HT1080 (cell line): Measurements from ENCODE around the gene REPS2. TPM values are rescaled to one million over a fixed set of nuclear protein-coding genes. Genes with fewer than 3 reads are reported as not detected.

ENCODE experiments used
- DNase-seq: peaks from one replicate; pipeline ENCODE4 v3.0.0-alpha.2; 2015; ENCODE audit warnings: low read depth
- total RNA-seq: library from RNA; depleted of rRNA; stranded (reverse); fragments of >200 nt; shearing (Covaris generic); gene quantifications from 2 replicates; pipeline ENCODE4 v1.2.3, GENCODE V29; 2014

The REPS2 gene
- total RNA-seq, 1 experiment from 2014 or later: 2.4 TPM

DNA sequence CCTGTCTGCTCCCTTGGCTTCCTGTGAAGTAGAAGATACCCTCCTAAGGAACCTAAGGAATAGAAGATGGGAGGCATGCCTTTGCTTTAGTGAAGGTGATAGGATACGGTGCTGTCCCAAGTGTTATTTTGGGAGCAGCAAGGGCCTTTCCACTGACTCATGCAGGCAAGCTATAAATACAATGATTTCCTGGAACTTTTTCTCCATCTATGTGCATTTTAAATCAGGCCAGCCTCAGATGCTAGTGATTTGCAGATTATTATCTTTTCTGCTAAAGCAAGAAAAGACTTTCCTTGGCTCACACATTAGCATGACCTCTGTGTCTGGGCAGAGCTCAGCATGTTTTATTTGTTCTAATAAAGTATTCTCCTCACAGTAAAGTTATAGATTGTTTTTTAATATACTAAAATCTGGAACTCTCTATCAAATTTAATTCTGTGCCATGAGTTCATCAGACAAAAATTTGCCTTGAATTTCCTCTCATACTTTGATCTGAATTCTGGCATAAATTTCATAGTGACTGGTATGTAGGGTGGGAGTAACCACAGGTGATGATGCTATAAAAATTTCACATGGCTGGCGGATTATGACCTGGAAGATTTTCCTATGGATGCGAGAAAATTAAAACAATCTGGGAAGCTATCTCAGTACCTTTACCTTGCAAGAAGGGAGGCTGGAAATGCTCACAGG is 131.7 kb downstream of the REPS2 start:
- DNase-seq: peak; percentile 42

DNA sequence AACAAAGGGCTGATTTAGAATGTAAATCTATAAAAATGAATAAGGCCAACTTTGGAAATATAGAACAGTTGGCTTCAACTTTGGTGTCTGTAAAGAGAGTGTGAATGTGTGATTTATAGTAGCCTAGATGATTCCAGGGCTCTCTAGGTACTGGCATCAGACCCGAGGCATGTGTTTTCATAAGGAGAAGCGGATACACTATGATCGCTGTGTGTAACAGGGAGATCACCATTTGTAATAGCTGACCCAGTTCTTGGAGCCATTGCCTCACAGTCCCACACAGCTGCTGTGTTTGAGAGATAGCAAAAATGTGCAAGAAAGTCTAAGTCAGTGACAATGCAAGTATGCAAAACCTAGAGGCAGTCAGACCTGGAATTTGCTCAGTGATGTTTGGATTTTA is 135.1 kb downstream of the REPS2 start:
- DNase-seq: no peak

DNA sequence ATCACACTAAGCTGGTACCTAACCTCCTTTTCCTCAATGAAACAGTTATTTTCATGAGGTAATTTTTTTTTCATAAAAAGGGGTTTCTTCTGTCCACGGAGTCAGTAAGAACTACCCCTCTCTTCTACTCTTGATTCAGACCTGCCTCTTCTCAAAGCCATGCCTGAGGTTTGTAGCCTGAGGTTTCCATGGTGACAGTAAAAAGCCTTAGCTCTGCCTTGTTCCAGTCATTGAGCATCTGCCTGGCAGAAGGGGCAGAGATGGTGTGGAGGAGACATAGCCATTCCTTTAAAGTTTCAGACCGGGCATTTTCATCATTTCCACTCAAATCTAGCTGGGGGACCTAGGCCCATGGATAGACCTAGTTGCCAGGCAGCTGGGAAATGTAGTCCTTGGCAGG is 135.5 kb downstream of the REPS2 start:
- no peak for DNase-seq

DNA sequence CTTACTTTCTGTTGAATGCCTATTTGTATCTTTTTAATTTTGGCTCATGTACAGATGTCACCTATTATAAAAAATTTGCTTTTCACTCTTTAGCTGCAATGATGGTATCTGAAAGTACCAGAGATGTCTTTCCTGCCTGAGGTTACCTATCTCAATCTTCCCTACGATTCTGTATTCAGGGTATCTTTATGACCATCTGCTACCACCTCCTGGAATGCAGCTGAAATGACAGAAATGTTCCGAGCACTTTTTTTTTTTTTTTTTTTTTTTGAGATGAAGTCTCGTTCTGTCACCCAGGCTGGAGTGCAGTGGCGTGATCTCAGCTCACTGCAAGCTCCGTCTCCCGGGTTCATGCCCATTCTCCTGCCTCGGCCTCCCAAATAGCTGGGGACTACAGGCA is 136.4 kb downstream of the REPS2 start:
- peak; percentile 66 for DNase-seq

DNA sequence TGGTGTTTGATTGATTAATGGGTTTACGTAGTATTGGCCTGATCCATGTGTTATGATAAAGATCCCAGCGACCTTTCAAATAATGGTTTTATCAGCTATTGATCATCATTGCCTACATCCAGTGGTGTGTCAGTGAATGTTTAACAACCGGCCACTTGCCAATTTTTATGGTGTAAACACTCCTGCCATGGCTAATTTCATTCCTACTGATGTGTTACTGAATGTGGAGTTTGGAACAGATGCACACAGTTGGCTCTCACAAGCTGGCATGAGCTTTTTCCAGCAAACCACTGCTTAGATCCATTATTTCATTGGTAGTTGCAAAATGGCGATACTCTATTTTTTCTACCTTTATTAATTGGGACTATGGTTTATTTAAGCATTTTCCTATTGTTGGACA is 139.9 kb downstream of the REPS2 start:
- no peak for DNase-seq

DNA sequence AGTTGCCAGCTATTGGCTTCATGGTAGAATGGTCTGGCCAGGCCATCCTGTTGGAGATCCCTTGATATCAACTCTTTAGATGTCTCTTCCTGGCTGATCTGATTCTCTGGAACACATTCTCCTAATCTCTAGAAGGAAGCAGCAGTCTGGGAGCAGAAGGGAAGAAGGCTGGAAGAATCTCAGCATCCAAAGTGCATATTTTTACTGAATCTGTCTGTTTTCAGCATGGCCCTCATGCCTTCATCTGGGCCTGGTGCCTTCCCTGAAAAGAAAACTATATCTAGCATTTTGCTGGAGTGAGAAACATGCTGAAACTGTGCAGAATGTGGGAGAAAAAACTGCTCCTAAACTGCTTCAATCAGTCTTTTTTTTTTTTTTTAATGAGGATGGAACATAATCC is 148.7 kb downstream of the REPS2 start:
- no peak for DNase-seq

DNA sequence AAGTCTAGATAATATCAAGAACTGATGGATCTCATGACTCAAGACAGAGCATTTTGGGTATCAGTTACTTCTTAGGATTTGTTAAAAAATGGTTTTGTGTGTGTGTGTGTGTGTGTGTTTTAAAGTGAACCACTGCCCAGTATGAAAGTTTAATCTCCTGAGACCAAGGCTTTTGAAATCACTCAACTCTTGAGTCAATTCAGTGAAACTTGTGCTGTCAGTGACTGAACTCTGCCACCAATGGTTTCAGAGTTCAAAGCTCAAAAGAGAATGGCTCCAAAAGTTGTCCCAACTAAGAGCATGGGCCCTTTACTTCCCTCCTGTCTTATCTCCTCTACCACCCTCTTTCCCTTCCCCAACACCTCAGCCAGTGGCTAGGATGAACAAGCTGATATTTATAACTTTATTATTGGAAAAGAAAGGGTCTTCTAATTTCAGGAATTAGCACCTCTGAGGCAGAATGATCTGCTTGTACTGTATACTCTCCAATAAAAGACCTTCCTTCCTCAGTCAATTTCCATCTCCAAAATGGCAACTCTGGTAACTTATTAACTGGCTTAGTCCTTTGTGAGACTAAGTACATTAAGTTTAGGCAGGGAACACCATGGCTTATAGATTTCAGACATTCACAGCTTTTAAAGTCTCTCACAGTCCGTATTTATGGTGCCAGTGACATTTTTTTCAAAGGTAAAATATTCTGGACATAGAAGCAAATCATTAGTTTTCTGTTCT is 152.2 kb downstream of the REPS2 start:
- no peak for DNase-seq

DNA sequence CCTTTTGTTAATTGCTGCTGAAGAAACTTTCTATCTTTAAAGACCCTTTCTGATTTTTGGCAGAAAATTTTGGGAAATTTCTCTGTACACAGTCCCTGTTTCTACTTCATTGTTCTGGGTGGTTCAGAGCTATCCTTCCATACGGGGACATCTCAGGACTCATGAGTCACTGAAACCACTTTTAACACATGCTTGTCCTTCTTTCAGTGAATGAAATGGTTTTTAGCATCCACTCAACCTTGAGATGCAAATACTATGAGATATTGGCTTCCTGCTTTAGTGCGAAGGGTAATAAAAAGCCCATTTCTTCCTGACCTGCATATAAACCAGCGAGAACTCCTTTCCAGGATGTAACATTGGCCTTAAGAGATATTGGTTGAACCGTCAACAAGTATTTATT is 158.0 kb downstream of the REPS2 start:
- DNase-seq: no peak

DNA sequence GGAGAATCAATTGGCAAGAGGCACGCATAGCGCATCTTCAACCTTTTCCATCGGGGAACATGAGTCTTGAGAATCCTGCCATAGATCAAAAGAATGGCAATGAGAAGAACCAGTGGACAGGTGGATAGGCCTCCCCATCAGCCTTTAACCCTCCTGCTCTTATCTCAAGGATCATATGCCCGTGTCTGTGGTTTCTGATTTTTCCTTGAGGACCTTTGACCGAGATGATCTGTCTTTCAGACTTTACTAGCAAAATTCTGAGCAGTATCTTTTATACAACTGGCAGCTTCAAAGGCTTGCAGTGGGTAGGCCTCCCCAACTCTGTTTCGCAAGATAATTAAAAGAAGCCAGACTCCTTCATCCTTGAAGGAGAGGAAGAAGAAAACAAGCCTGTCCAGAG is 174.4 kb downstream of the REPS2 start:
- no peak for DNase-seq

DNA sequence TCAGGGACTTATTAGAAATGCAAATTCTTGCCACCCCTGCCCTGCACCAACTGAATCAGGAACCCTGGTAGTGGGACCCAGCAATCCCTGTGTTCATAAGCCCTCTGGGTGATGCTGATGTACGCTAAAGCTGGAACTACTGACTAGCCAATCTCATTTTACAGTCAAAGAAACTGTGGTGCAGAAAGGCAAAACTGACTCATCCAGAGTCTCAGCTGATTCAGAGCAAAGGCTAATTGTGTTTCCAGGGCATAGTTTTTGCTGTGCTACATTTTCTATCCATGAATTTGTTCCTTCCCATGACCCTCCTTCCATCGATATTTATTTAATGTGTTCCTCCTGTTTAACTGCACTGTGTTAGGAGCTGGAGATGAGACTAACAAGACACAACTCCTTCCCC is 207.5 kb downstream of the REPS2 start:
- DNase-seq: peak; percentile 20

DNA sequence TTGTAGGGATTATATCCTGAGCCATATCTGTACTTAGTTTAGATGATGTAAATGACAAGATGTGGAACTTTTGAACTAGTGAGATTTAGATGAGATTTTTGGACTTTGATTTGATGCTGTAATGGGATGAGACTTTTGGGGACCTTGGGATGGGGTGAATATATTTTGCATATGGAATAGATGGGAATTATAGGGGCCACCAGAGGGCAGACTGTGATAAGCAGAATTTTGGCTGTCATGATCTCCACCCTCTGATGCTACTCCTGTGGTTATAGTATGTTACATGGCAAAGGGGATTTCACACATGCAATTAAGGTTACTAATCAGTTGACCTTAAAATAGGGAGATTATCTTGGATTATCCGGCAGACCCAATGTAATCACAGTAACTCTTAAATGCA is 214.5 kb downstream of the REPS2 start:
- DNase-seq: no peak

DNA sequence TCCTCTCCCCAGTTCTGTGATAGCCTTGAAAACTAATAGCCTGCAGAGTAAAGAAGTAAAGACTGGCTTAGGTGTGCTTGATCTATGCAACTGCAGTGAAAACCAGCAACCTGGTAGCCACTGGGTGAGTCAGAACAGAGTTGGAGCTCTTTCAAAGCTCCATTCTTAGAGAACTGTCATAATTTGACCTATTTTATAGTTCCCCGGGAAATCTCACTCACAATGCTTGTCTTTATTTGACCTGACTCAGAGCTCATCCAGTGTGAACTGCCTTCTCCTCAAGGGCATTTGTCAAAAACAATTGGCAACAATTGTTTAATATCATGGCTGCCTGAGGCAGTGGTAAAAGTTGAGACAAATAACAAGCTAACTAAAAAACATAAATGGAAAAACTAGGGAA is 215.5 kb downstream of the REPS2 start:
- DNase-seq: no peak

DNA sequence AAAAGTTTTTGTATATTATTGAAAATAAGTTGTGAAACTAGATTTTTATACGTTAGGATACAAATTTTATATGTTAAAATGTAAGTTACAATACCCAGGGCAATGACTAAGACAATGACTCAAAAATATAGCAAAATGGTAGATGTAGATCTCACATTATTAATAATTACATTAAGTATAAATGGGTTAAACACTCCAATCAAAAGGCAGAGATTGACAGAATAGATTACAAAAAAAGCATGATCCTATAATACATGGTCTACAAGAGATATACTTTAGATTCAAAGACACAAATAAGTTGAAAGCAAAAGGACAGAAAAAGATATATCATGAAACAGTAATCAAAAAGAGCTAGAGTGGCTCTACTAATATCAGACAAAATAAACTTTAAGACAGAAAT is 217.6 kb downstream of the REPS2 start:
- DNase-seq: no peak

DNA sequence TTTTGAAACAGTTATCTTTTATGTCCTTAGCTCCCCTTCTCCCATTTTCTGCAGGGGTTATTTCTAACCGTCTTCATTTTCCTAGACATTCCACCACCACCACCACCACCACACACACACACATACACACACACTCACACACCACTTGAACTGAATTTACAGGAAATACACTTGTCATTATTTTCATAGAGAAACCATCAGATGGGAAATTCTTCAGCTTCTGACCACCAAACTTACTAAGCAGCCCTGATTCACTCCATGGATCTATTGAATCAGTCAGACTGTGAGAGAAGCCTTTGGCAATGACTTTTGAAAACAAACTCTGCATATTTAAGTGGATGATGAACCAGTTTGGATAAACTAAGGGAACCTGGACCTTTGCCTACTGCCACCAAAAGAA is 218.5 kb downstream of the REPS2 start:
- peak; percentile 2 for DNase-seq

DNA sequence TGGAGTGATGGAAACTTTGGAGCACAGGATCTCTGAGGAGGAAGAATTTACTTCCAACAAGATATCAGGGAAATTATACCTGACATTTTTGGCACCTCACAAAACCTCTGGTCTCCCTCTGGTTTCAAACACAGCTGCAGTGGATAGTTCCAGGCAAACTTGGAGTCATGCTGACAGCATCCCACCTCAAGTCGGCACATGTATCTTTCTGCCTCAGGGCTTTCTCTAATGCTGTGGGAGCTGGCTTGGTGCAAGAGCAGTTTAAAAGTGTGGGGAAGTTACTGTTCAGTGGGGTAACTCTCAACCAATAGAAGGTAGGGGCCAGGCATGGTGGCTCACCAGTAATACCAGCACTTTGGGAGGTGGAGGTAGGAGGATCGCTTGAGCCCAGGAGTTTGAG is 221.5 kb downstream of the REPS2 start:
- no peak for DNase-seq

DNA sequence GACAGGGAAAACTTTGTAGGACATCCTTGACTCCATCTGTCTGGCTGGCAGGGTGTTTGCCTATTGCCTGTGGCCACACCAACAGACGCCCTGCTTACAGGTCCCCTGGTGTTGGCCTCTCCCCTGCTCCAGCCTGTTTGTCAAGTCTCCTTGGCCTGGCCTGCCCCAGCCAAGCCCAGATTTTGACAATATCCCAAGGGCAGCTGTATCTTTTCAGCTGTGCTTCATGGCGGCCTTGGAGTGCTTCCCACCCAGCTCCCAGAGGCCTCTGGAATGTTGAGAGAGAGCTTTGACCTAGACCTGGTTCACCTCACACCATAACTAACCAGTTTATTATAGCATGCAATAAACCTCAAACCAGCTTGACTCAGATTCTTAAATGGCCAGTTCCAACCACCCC is 224.5 kb downstream of the REPS2 start:
- no peak for DNase-seq

DNA sequence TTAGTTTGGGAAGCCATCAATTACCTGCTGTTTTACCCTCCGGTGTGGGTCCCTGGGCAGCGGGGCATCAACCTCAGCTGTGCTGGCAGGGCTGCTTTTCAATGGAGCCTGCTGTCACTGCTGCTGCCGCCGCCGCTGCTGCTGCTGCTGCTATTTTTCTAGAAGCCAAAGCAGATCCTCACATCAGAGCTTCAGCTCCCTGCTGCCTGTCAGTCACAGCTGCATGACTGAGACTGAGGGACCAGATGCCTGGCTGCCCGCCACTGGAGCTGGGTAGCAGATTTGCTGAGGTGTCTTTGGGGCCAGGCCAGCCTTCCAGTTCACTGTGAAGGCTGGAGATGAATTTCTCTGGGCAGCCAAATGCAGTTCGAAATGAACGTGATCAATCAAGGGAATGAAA is 228.2 kb downstream of the REPS2 start:
- DNase-seq: no peak

DNA sequence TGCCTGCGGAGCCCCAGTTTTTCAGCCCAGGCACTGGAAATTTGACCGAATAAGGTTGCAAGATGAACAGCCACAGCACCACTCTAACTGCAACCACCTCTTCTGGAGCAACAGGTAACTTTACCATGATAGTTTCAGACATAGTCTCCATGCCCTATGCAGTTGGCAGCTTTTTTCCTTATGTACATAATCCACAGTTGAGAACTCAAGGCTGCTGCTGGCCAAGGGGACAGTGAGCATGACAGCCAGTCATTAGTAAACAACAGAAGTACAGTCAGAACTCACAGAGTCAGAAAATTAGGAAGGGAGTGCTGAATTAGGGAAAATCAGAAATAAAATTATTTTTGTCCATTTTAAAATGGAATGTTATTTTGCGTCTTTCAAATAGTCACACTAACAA is 235.9 kb downstream of the REPS2 start:
- DNase-seq: no peak

DNA sequence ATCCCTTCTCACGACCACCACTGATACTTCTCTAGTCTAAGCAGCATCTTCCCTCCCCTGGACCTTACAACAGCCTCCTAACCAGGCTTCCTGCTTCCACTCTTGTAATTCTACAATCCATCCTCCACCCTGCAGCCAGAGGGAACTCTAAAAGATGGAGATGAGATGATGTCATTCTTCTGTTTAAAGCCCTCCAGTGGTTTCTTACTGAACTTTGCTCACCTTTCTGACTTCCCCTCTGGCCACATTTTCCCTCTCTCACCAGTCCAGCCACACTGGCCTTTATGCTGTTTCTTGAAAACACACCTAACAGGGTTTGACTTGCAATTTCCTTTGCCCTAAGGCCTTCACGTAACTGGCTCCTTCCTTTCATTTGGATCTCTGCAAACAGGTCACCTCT is 237.1 kb downstream of the REPS2 start:
- DNase-seq: no peak

DNA sequence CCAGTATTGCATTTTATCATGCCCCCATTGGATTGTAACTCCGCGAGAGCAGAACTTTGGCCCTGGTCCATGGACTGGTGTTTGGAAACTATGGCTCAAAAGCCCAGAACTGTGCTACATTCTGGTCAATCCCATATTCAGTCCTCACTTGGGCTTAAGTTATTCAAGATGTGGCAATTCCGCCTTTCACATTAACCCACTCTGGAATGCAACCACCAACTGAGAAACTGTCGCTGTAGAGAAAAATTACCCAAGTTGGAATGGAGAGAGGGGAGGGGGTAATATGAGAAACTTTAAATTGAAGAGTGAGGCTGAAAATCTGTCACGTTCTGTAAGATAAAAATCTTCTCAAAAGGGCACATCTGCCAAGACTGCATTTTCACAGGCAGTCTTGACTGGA is 239.0 kb downstream of the REPS2 start:
- no peak for DNase-seq

DNA sequence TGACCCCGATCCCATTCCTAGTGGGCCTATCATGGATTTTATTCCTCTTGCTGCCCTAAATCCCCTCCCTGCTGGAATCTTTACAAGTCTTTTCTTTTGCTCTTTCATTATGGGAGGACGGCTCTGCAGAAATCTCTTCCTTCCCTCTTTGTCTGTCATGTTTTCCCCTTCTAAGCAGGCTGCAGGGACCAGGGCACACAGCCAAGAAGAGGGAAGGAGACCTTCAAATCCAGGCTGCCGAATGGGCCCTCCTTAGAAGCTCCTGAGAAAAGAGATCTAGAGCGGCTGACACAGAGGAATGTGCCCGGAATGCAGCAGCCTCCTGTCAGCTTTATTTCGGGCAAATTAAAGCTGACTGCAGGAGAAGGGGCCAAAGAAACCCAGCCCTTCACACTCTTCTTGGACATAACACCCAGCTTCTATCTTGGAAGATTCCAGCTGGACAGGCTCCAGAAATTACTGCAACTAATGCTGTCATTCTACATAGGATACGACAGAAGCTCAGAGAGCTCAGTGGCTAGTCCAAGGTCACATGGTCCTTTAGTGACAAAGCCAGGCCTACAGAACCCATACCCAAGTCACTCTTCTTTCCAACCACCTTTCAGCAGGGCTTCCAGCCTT is 240.8 kb downstream of the REPS2 start:
- DNase-seq: no peak

DNA sequence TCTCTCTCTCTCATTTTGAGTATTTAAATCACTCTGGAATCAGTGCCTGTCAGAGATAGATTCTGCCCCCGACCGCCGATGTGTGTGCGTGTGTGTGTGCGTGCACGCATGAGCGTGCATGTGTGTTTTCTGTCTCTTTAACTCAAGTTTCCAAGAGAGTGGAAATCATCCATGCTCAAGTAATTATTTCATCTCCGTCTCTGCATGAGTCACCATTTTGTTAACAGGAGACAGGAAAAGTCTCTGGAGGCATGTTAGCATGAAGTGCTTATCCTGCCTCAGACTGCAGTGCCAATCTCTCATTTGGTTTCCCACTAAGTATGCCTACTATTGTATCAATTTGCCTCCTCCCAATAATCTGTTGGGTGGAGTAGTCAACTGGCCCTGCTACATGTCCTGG is 245.6 kb downstream of the REPS2 start:
- no peak for DNase-seq
